ENCODE measurements around the gene HOXD10.
A peak's percentile ranks its signal among the peaks of the same experiment; 100 is the strongest.

HOXD10 gene

GRCh38 chr2:176105078-176105729, 11.4 kb upstream of the HOXD10 start:
- DNase-seq, result peak; percentile 26
- no peaks in the 10 kb centered on the region for H3K9me3 Mint-ChIP-seq
- no peak overlapping the region for H3K4me3 Mint-ChIP-seq
- no peaks in the 10 kb centered on the region for H3K36me3 Mint-ChIP-seq (ENCODE audit: low read depth)
- no peak overlapping the region for H3K27ac Mint-ChIP-seq
- peaks cover 90% of the 10 kb centered on the region for H3K27me3 Mint-ChIP-seq
- peaks cover 29% of the 10 kb centered on the region for H3K4me1 Mint-ChIP-seq (ENCODE audit: low read depth)

DNA sequence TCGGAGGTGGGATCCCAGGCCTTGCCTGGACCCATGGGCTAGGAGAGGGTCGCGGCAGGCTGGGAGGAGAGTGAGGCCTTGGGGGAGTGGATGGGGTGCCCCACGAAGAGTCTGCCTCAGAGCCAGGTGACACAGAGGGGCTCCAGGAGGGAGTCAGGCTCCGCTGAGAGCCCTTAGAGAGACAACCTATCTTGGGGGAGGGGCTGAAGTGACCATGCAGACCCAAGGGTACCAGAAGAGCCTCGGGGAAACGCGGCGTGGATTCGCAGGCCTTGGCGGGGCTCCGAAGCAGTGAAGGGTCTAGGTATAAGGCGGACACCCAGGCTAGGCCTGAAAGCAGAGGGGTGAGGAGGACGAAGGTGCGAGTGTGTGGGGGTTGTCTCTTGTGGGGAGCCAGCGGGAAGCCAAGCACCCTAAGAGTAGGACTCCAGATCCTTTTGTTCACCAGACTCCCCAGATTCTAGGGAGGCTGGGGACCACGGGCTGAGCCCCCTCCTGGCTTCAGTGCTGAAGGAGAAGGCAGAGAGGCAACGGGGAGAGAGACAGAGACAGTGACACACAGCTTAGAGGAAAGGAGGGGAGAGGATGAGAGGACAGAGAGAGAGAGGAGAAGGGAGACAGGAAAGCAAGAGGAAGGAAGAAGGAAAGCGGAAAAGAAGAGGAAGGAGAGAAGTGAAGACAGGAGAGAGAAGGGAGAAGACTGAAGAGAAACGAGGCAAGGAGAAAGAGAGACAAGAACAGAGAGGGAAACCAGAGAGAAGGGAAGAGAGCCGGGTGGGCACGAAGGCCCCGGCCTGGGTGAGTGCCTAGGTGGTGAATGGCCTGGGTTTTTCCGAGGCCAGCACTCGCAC, 10.6 kb upstream of the HOXD10 start:
- Mint-ChIP-seq H3K27ac (peak overlapping the region; percentile 62), H3K4me1 (ENCODE audit: low read depth) (peaks cover 29% of the 10 kb centered on the region), H3K9me3 (no peaks in the 10 kb centered on the region), H3K36me3 (ENCODE audit: low read depth) (no peaks in the 10 kb centered on the region), H3K4me3 (peak overlapping the region; percentile 24), H3K27me3 (peaks cover 90% of the 10 kb centered on the region)
- peak; percentile 30 for DNase-seq

DNA sequence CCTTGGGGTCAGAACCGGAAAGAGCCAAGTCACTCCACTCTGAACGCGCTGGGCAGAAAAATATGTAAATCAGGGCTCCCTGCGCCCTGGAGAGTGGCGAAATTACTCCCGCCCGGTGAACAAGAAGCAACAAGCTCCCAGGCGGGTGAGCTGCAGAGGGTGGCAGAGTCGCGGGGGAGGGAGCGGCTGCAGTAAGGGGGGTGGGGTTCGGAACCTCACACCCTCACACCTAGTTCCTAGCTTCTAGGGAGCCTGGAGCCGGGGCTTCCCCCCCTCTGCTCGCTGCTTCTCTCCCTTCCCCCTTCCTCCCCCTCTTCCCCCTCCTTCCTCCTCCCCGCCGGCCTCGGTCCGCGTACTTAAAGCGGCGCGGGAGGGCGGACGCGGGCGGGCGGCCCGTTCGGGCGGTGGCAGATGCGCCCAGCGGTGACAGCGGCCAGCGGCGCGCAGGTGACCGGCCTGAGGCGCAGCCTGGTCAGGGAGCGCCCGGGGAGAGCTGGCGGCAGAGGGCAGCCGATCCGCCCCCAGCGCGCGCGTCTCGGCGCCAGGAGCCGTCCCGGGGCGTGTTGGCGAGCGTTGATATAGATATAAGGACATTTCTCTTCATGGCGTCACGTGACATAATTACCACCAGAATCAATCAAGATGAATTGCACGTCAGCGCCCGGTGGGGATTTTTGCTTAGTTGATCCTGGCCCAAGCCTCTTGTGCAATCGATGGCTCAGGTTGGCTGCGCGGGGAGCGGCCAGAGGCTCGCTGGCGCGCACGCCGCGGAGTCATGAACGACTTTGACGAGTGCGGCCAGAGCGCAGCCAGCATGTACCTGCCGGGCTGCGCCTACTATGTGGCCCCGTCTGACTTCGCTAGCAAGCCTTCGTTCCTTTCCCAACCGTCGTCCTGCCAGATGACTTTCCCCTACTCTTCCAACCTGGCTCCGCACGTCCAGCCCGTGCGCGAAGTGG, 9.7 kb upstream of the HOXD10 start, which contains the start of gene HOXD11:
TSS of gene HOXD11 (plus strand) at position 700 of the 959 bp plus-strand sequence. CDS start at position 776, 76 bp downstream.
- DNase-seq, result peak; percentile 39
- Mint-ChIP-seq H3K9me3 (no peaks in the 10 kb centered on the region), H3K4me3 (peak within 1 kb of the TSS; percentile 57), H3K27ac (peak within 1 kb of the TSS; percentile 81), H3K27me3 (peaks cover 90% of the 10 kb centered on the region), H3K4me1 (ENCODE audit: low read depth) (peaks cover 32% of the 10 kb centered on the region), H3K36me3 (ENCODE audit: low read depth) (no peaks in the 10 kb centered on the region)

- Mint-ChIP-seq H3K36me3 (ENCODE audit: low read depth) (no peaks in the 10 kb centered on the region), H3K9me3 (no peaks in the 10 kb centered on the region), H3K27ac (no peak overlapping the region), H3K4me3 (no peak overlapping the region), H3K27me3 (peaks cover 90% of the 10 kb centered on the region), H3K4me1 (ENCODE audit: low read depth) (peaks cover 32% of the 10 kb centered on the region)
- peak; percentile 21 for DNase-seq
Observed at GRCh38 chr2:176107731-176108181, 8.8 kb upstream of the HOXD10 start.

DNA sequence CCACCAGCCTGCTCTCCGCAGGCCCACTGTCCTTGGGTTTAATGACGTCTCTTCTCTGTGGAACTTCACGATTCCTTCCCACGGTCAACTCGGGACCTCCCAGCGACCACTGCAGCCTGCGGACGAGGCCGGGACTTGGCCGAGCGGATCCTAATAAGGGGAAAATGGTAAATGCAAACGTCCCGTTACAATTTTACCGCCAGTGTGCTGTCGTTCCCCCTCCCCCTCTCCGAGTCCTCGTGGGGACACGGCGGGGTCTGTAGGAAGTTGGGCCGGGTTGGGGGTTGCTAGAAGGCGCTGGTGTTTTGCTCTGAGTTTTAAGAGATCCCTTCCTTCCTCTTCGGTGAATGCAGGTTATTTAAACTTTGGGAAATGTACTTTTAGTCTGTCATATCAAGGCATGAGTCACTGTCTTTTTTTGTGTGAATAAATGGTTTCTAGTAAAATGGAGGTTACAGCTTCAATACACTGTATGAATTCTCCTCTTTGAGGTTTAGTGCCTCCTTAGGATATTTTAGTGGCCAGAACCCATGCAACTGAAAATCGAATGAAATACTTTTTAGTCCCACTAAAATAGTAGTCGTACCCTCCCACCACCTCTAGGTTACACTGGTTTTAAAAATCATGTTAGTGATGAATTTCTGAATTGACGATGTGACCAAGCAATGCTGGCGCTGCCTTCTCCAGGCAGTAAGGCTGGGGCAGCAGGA, 7.2 kb upstream of the HOXD10 start:
- Mint-ChIP-seq H3K9me3 (no peaks in the 10 kb centered on the region), H3K27ac (no peak overlapping the region), H3K4me1 (ENCODE audit: low read depth) (peaks cover 31% of the 10 kb centered on the region), H3K27me3 (peaks cover 90% of the 10 kb centered on the region), H3K4me3 (no peak overlapping the region), H3K36me3 (ENCODE audit: low read depth) (no peaks in the 10 kb centered on the region)
- peak; percentile 25 for DNase-seq

DNA sequence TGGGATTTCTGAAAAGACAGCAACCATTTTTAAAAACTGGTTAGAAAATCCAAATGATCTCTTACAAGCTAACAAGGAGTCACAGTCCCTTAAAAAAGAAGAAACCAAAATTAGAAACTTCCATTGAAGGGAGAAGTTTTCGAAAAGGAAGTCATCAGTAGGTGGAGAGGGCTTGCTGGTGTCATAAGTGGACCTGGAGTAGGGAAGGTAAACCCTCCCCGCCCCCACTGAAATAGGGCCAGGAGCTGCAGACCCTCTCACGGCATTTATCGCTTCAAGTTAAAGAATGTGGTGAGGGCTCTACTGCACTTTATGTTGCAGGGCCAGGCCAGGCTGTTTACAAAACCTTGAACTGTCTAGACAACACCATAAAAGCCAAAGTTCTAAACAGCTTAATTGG, 6.6 kb upstream of the HOXD10 start:
- peaks cover 90% of the 10 kb centered on the region for H3K27me3 Mint-ChIP-seq
- peaks cover 26% of the 10 kb centered on the region for H3K4me1 Mint-ChIP-seq (ENCODE audit: low read depth)
- no peaks in the 10 kb centered on the region for H3K9me3 Mint-ChIP-seq
- H3K36me3 Mint-ChIP-seq (ENCODE audit: low read depth), result no peaks in the 10 kb centered on the region
- no peak for DNase-seq
- H3K4me3 Mint-ChIP-seq, result no peak overlapping the region
- H3K27ac Mint-ChIP-seq, result no peak overlapping the region

DNA sequence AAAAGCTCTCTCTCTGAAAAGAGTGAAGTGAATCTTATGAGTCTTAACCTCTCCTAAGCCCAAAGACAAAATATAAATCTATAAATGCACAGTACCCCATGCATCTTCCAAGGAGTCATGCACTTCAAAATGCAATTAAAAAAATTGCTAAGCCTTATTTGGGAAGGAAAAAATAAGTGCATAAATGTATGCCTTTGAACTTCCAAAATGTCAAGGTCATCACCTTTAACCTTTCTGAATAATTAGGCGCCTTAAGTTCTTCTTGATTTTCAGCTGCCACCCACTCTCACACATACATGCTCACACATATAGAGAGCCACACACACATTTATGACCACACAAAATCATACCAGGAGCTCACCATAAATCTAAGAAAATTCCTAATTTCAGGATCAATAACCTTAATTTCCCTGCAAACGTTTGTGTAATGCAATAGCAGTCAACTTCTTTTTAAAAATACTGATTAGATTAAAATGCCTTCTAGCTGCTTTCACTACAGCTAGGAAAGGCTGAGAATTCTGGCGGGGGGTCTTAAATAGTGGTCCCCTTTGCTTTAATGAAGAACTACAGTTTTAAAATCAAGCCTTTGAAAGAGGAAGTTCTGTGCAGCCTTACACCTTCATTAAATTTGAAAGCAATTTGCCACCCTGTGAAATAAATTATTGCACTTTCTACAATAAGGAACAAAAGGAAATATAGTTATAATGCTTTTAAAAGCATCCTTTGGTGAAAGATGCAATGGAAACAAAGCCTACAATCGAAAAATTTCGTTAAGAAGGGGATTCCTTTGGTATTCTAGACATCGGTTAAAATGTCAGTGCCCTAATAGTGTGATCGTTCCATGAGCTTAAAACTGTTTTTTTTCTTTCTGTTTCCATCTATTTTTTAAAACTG, 5.9 kb upstream of the HOXD10 start:
- Mint-ChIP-seq H3K27me3 (peaks cover 90% of the 10 kb centered on the region), H3K4me3 (no peak overlapping the region), H3K27ac (no peak overlapping the region), H3K9me3 (no peaks in the 10 kb centered on the region), H3K4me1 (ENCODE audit: low read depth) (peaks cover 21% of the 10 kb centered on the region), H3K36me3 (ENCODE audit: low read depth) (no peaks in the 10 kb centered on the region)
- DNase-seq, result no peak

GRCh38 chr2:176111309-176111663, 5.3 kb upstream of the HOXD10 start:
- H3K4me1 Mint-ChIP-seq (ENCODE audit: low read depth), result peaks cover 18% of the 10 kb centered on the region

GRCh38 chr2:176111846-176112374, 4.7 kb upstream of the HOXD10 start:
- Mint-ChIP-seq H3K4me3 (no peak overlapping the region), H3K27ac (peak overlapping the region; percentile 33), H3K27me3 (peaks cover 92% of the 10 kb centered on the region), H3K4me1 (ENCODE audit: low read depth) (peaks cover 15% of the 10 kb centered on the region), H3K36me3 (ENCODE audit: low read depth) (no peaks in the 10 kb centered on the region), H3K9me3 (no peaks in the 10 kb centered on the region)
- peak; percentile 28 for DNase-seq

More at GRCh38 chr2:176111309-176111663, 5.3 kb upstream of the HOXD10 start:
- H3K36me3 Mint-ChIP-seq (ENCODE audit: low read depth), result no peaks in the 10 kb centered on the region
- H3K4me3 Mint-ChIP-seq, result no peak overlapping the region
- H3K9me3 Mint-ChIP-seq, result no peaks in the 10 kb centered on the region
- H3K27ac Mint-ChIP-seq, result no peak overlapping the region
- DNase-seq, result peak; percentile 29
- peaks cover 89% of the 10 kb centered on the region for H3K27me3 Mint-ChIP-seq

GRCh38 chr2:176112375-176113302, 3.9 kb upstream of the HOXD10 start:
- no peak overlapping the region for H3K4me3 Mint-ChIP-seq
- H3K27me3 Mint-ChIP-seq, result peaks cover 94% of the 10 kb centered on the region
- H3K27ac Mint-ChIP-seq, result no peak overlapping the region
- H3K36me3 Mint-ChIP-seq (ENCODE audit: low read depth), result no peaks in the 10 kb centered on the region
- no peaks in the 10 kb centered on the region for H3K9me3 Mint-ChIP-seq
- peaks cover 11% of the 10 kb centered on the region for H3K4me1 Mint-ChIP-seq (ENCODE audit: low read depth)
- peak; percentile 28 for DNase-seq

DNA sequence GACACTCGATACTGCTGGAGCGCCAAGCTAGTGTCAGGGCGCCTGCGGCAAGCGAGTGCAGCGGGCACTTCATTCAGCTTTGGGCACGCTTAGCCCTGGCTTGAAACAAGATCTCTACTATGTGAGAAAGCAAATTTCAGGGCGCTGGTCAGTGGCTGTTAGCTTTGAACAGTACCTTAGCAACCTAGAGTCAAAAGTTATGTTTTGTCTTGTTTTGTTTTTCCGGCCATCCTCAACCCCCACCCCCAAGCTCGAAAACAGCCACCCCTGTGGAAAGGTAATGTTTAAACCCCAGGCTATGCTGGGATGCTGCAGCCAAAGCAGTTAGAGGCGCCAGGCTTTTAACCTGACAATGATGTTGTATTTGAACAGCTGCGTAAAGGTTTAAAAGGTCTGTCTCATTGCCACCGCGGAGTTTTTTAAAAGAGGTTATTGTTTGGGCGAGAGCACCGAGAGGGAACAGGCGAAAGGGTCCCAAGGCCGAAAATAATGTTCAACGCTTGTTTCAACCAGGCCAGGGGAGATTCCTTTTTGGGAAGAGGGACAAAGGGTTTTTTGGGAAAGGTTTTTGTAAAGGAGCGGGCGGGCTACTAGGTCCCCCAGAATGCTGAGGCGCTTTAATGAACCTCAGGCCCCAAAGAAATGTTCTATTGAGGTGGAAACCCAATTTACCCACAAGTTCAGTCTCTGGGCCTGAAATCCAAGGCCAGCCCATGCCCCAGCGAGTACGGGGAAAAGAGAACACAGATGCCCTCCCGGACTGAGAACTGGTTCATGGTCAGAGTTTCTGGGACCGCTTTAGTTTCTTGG, 2.3 kb upstream of the HOXD10 start:
- no peak for DNase-seq
- Mint-ChIP-seq H3K36me3 (ENCODE audit: low read depth) (no peaks in the 10 kb centered on the region), H3K27me3 (peaks cover 98% of the 10 kb centered on the region), H3K9me3 (peaks cover 3% of the 10 kb centered on the region), H3K4me3 (no peak overlapping the region), H3K27ac (no peak overlapping the region), H3K4me1 (ENCODE audit: low read depth) (peaks cover 9% of the 10 kb centered on the region)
